Panc1 (cell line): ENCODE data around the gene TSHZ2.

ENCODE experiments used
- POLR2AphosphoS5 ChIP-seq: IDR thresholded peaks from 2 replicates; pipeline ENCODE4 v1.6.1; 2012; ENCODE audit warnings: mild to moderate bottlenecking, low read depth, low read length, moderate library complexity
- SIN3A ChIP-seq: IDR thresholded peaks from 2 replicates; pipeline ENCODE4 v1.6.1; 2012; ENCODE audit warnings: low read depth, mild to moderate bottlenecking, low read length, moderate library complexity, borderline replicate concordance; ENCODE audit not compliant: insufficient read depth
- TF ChIP-seq, protein P1 (sequence below): fragments of 450-650 bp; IDR thresholded peaks from 2 replicates; pipeline ENCODE4 v1.5.1; 2017; ENCODE audit warnings: mild to moderate bottlenecking

DNA sequence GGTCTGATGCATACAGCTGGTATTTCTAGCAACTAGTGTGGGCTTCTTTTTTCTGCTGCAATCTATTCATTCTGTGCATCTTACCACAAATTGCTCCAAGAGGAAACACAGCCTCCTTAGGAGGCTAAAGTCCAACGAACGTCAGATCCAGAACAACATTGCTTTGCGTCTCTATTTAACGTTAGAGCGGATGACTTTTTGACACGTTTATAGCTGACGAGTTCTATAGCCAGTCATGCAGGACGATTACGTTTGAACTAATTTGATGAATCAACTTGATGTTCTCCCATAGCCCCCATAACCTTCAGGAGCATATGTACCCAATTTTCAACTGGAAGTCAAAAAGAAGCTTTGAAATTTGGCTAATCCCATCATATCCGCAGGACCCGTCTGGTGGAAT is 59.9 kb downstream of the TSHZ2 start:
- TF ChIP-seq, protein P1, sequence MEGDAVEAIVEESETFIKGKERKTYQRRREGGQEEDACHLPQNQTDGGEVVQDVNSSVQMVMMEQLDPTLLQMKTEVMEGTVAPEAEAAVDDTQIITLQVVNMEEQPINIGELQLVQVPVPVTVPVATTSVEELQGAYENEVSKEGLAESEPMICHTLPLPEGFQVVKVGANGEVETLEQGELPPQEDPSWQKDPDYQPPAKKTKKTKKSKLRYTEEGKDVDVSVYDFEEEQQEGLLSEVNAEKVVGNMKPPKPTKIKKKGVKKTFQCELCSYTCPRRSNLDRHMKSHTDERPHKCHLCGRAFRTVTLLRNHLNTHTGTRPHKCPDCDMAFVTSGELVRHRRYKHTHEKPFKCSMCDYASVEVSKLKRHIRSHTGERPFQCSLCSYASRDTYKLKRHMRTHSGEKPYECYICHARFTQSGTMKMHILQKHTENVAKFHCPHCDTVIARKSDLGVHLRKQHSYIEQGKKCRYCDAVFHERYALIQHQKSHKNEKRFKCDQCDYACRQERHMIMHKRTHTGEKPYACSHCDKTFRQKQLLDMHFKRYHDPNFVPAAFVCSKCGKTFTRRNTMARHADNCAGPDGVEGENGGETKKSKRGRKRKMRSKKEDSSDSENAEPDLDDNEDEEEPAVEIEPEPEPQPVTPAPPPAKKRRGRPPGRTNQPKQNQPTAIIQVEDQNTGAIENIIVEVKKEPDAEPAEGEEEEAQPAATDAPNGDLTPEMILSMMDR = no peak
- TF ChIP-seq SIN3A = no peak
- TF ChIP-seq POLR2AphosphoS5 = no peak
